HG02610 (cell line): ENCODE results near the gene LY6G6C.

Source experiments
- ATAC-seq: cut with Tn5 transposase; IDR thresholded peaks from one replicate; pipeline ENCODE4 v1.9.1; 2021; ENCODE audit warnings: mild to moderate bottlenecking, moderate library complexity; ENCODE audit not compliant: unreplicated experiment

The LY6G6C gene

GRCh38 chr6:31721351-31722020 lies at the start of gene LY6G6C:
LY6G6C (minus strand) TSS chr6:31721746; CDS start chr6:31721679, 67 bp downstream.
- no peak for ATAC-seq

GRCh38 chr6:31770860-31771259 lies 49.3 kb upstream of the LY6G6C start:
- no peak for ATAC-seq

- ATAC-seq: peak; percentile 50
Observed at GRCh38 chr6:31769684-31770371, 48.3 kb upstream of the LY6G6C start.

- ATAC-seq: no peak
Observed at GRCh38 chr6:31768363-31769257, 47.1 kb upstream of the LY6G6C start.

GRCh38 chr6:31767096-31767645 lies 45.6 kb upstream of the LY6G6C start:
- no peak for ATAC-seq

GRCh38 chr6:31765910-31766794 lies 44.6 kb upstream of the LY6G6C start:
- ATAC-seq: no peak

GRCh38 chr6:31765559-31765909 lies 44.0 kb upstream of the LY6G6C start:
- ATAC-seq: no peak

GRCh38 chr6:31764198-31764597 lies 42.7 kb upstream of the LY6G6C start:
- no peak for ATAC-seq

- ATAC-seq: no peak
Observed at GRCh38 chr6:31763619-31763940, 42.0 kb upstream of the LY6G6C start.

GRCh38 chr6:31762878-31763618 lies 41.5 kb upstream of the LY6G6C start:
- ATAC-seq: no peak

- ATAC-seq: no peak
Observed at GRCh38 chr6:31762356-31762755, 40.8 kb upstream of the LY6G6C start, which contains the start of gene SAPCD1. SAPCD1 (plus strand) TSS chr6:31762656; CDS start chr6:31763055, 399 bp downstream.

- no peak for ATAC-seq
Observed at GRCh38 chr6:31761343-31761742, 39.8 kb upstream of the LY6G6C start.

GRCh38 chr6:31760790-31761189 lies 39.2 kb upstream of the LY6G6C start:
- no peak for ATAC-seq

- no peak for ATAC-seq
Observed at GRCh38 chr6:31758281-31758680, 36.7 kb upstream of the LY6G6C start.

- no peak for ATAC-seq
Observed at GRCh38 chr6:31752739-31753319, 31.3 kb upstream of the LY6G6C start.

- no peak for ATAC-seq
Observed at GRCh38 chr6:31750411-31751022, 29.0 kb upstream of the LY6G6C start.

- ATAC-seq: no peak
Observed at GRCh38 chr6:31749301-31750036, 27.9 kb upstream of the LY6G6C start.

GRCh38 chr6:31744422-31744821 lies 22.9 kb upstream of the LY6G6C start:
- no peak for ATAC-seq
